ENCODE data around the gene ASB11.

GRCh38 chrX:15292861-15293260 is 22.6 kb downstream of the ASB11 start:
- no peak for TF ChIP-seq MAX (IDR thresholded peaks at IDR 0.05; ENCODE audit: low read depth, low read length)
- TF ChIP-seq, protein P1, sequence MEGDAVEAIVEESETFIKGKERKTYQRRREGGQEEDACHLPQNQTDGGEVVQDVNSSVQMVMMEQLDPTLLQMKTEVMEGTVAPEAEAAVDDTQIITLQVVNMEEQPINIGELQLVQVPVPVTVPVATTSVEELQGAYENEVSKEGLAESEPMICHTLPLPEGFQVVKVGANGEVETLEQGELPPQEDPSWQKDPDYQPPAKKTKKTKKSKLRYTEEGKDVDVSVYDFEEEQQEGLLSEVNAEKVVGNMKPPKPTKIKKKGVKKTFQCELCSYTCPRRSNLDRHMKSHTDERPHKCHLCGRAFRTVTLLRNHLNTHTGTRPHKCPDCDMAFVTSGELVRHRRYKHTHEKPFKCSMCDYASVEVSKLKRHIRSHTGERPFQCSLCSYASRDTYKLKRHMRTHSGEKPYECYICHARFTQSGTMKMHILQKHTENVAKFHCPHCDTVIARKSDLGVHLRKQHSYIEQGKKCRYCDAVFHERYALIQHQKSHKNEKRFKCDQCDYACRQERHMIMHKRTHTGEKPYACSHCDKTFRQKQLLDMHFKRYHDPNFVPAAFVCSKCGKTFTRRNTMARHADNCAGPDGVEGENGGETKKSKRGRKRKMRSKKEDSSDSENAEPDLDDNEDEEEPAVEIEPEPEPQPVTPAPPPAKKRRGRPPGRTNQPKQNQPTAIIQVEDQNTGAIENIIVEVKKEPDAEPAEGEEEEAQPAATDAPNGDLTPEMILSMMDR (IDR thresholded peaks at IDR 0.05; ENCODE audit: low read depth, low read length): no peak

Data from NB4 (cell line).